GM19438 (cell line): Measurements from ENCODE around the gene VEGFB.
A peak's percentile ranks its signal among the peaks of the same experiment; 100 is the strongest.

Experiments
- ATAC-seq: cut with Tn5 transposase; IDR thresholded peaks from one replicate; pipeline ENCODE4 v1.9.1; 2021; ENCODE audit warnings: low read depth; ENCODE audit not compliant: unreplicated experiment

The VEGFB gene

DNA sequence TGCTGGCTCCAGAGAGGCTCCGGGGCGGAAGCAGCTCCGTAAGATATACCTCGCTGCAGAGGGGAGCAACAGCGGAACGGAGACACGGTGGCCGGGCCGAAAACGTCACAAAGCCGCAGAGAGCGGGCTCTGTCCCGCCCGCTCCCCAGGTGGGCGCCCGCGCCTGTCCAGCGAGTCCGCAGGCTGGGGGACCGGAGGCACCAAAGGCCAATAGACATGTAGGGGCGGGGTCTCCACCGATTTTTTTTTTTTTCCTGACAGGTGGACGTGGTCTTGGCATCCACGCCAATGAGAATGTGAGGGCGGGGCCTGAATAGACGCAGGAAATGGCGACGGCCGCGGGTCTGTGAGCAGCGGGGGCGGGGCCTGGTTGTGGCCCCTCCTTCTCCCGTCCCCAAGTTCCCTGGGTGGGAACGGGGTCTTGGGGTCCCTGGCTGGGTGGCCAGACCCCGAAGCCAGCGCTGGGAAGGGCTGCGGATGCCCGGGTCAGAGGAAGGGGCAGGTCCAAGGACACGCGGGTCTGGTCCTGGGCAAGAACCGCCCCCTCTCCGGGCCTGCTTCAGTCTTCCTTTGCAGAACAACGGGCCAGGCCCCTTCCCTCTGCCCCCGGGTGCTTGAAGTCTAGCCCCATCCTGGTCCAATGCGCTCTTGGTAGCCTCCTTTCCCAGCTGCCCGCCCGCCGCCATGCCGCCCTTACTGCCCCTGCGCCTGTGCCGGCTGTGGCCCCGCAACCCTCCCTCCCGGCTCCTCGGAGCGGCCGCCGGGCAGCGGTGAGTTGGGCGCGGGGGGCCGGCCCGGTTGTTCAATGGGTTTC lies 4.0 kb upstream of the VEGFB start, which contains the start of gene DNAJC4:
Gene DNAJC4 (plus strand): TSS at position 378 of the 814 bp plus-strand sequence. CDS start 307 bp downstream, at position 685.
- ATAC-seq = peak; percentile 46

DNA sequence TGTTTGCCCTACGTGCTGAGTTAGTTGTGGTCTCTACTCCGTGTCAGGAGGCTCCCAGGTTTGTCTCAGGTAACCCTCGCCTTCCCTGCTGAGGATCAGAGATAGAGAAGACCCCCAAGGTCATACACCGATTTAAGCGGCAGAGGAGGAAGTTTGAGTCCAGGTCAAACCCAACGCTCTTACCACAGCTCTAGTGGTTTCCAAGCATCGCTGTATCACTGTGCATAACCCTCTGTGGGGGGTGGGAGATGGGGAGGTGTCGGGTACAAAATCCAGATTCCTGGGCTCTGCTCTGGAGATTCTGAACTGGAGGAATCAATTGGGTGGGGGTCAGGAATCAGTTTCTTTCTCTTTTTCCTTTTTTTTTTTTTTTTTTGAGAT lies 3.4 kb upstream of the VEGFB start:
- ATAC-seq = no peak

DNA sequence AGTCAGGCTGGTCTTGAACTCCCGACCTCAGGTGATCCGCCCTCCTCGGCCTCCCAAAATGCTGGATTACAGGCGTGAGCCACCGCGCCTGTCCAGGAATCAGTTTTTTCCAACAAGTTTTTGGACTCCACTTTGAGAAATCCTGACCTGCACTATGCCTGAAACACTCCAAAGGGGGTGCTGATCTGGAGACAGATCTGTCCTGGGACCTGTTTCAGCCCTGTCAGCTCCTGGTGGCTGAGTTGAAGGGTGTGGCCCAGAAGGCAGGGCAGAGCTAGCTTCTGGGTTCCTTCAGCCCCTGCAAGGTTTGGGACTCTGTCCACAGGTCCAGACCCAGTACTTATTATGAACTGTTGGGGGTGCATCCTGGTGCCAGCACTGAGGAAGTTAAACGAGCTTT lies 2.8 kb upstream of the VEGFB start:
- ATAC-seq = no peak

GRCh38 chr11:64232182-64232966 lies 2.0 kb upstream of the VEGFB start:
- ATAC-seq = no peak

- ATAC-seq = no peak
These were observed 1.4 kb upstream of the VEGFB start for GRCh38 chr11:64232967-64233315.

DNA sequence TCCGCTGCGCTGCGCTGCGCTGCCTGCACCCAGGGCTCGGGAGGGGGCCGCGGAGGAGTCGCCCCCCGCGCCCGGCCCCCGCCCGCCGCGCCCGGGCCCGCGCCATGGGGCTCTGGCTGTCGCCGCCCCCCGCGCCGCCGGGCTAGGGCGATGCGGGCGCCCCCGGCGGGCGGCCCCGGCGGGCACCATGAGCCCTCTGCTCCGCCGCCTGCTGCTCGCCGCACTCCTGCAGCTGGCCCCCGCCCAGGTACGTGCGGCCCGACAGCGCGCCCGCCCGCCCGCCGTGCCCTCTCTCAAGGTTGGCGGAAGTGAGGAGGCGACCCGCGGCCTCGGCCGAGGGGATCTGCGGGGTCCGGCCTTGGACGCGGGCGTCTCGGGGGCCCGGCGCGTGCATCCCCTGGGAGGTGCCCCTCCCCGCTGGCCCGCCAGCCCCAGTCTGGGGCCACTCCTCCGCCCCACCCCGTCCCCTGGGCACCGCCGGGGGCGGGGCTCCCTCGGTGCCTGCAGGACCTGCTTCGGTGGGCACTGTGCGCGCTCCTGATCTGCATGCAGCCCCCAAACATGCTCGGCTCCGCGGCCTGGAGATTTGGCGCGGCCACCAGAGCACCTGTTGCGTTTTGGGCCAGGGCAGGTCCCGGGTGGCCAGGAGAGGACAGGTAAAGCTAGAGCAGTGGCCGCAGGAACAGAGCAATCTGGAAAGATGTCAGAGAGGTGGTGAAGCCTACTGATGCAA lies 429 bp downstream of the VEGFB start:
- no peak for ATAC-seq

DNA sequence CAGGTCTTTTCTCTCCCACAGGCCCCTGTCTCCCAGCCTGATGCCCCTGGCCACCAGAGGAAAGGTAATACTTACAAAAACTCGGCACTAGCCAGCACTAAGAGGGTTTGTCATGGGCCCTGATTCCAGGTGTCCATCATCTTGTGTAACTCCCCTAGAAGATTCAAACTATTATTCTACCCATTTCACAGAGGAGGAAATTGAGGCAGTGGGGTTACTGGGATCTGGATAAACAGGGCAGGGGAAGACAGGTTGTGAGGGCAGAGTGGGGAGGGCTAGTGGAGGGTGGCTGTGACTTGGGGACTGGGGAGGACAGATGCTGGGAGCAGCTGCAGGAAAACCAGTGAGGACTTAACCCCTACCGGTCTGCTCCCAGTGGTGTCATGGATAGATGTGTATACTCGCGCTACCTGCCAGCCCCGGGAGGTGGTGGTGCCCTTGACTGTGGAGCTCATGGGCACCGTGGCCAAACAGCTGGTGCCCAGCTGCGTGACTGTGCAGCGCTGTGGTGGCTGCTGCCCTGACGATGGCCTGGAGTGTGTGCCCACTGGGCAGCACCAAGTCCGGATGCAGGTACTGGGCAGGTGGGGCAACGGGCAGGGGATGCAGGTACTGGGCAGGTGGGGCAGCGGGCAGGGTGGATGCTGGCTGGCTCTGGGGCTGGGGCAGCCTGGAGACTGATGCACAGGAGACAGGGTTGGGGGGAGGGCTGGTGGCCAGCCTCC lies 1.2 kb downstream of the VEGFB start:
- no peak for ATAC-seq

GRCh38 chr11:64237484-64237951 lies 3.1 kb downstream of the VEGFB start:
- ATAC-seq = no peak

GRCh38 chr11:64238076-64238475 lies 3.7 kb downstream of the VEGFB start:
- ATAC-seq = no peak

- ATAC-seq = no peak
These were observed 4.6 kb downstream of the VEGFB start for GRCh38 chr11:64238999-64239398.

GRCh38 chr11:64239662-64240434 lies 5.5 kb downstream of the VEGFB start:
- ATAC-seq = no peak

DNA sequence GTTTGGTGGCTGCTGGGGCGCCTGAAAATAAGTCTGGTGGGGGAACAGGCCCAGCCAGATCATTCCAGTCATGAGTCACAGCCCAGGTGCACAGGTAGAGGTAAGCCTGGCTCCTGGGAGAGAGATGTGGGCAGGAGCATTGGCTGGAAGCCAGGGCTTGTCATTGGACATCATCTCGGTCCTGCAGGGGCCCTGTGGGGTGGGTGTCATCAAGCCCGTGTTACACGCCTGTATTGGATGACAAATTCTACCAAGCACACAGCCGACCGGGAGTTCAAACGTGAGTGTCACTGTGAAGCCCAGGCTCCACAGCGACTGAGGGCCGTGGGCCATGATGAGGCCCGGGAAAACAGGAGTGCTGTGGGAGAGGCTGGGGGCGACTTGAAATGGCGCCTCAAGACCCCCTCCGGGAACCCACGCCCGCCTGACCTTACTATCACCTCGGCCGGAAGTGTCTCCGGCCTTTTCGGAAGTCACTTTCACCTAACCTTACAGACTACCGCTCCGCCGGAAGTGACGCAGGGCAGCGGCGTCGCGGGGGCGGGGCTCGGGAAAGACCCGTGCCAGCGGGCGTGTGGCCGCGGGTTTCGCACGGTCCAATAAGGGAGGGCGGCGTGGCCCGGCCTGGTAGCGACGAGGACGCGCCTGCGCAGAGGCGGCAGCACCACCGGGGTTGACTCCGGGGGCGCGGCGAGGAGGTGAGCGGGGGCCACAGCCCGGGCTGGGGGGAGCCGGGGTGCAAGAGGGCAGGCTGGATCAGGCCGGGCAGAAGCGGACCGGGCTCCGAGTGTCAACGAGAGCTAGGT lies 6.3 kb downstream of the VEGFB start, which contains the start of gene FKBP2:
Gene FKBP2 (plus strand): TSS at position 661 of the 806 bp plus-strand sequence. CDS start 1,293 bp downstream, outside the sequence.
- ATAC-seq = peak; percentile 44

- peak; percentile 64 for ATAC-seq
These were observed 6.8 kb downstream of the VEGFB start for GRCh38 chr11:64241241-64241490.

DNA sequence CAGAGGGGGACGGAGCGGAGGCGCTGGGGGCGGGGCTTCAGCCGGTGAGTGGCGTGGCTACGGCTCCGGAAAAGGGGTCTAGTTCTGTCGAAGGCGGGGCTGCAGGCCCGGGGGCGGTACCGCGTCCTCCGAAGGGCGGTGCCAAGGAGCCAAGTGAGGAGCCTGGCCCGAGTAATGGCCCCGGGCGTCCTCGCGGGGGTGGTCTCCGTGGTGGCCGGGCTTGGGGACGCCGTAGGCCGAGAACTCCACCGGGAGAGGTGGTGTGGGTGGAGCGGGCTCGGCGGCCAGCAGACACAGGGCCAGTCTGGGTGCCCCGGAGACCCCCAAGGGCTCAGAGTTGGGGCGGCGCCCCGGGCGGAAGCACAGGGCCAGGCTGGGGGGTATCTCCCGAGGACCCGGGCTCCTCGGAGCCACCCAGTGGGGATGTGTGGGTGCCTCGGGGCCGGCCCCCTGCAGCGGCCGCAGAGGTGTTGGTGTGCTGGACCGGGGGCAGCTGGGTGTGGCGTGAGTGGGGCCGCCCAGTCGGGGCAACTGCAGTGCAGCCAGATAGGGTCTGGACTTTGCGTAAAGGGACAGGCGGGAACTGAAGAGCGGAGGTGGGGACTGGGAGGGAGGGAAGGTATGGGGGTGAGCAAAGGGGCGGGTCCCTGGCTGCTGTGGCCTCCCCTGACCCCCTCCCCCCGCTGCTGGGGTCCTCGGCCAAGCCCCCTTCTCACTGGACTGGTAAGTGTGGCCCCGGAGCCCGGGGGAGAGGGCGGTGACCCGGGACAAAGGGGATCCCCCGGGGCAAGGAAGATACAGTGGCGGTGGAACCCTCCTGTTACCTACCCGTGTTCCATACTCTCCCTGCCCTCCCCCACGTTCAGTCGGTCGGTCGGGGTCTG lies 7.3 kb downstream of the VEGFB start:
- peak; percentile 6 for ATAC-seq

DNA sequence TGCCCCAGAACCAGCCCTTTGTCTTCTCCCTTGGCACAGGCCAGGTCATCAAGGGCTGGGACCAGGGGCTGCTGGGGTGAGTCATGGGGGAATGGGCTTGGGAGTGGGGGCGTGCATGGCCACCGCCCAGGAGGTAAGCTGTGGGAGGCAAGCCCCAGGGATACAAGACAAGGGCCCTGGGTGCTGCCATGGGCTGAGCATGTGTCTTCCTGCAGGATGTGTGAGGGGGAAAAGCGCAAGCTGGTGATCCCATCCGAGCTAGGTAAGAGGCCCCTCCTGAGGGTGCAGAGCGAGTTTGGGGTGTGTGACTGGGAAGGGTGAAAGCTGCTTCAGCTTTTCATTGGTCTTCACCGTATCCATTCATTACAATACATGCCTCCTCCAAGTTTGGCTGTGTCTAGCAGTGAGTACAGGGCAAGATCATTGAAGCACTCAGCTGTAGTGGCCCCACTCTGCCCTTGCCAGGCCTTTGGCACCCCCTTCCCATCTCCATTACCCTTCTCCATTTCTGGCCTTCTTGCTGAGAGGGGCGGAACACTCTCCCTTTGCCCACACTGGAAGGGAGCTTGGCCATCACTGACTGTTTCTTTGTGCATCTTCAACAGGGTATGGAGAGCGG lies 9.0 kb downstream of the VEGFB start:
- ATAC-seq = no peak

- ATAC-seq = no peak
These were observed 9.7 kb downstream of the VEGFB start for GRCh38 chr11:64244107-64244506.

DNA sequence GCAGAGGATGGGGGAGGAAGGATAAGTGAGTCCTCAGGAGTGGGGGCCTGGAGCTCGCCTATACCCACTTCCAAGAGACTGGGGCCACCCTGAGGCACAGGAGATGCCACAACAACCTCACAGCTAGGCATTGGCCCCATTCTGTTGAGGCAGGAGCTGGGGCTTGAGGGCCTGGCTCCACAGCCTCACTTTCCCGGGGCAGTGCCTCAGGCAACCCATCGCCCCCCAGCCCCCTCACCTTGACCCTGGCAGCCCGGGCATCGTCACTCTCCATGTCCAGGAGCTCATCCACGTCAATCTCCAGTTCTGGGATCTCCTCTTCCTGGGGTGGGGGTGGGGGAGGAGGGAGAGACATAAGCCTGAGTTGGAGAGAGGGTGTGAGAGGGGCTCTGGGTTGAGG lies 10.6 kb downstream of the VEGFB start:
- no peak for ATAC-seq

- no peak for ATAC-seq
These were observed 11.0 kb downstream of the VEGFB start for GRCh38 chr11:64245401-64245796.
